Right lobe of liver (tissue), 6 donors: ENCODE measurements around the gene MTF1. TPM values are rescaled to one million over a fixed set of nuclear protein-coding genes. Genes with fewer than 3 reads are reported as not detected.
"Not testable (repeated sequence)": the region's sequence is repeated elsewhere in the genome, so short reads cannot be mapped to it uniquely, and the experiment has no call there.

ENCODE experiments used
- ATAC-seq, 4 donors: fragments of 200-7000 bp; cut with Tn5 transposase; one replicate each; pipeline ENCODE4 v1.9.1; 2020; ENCODE audit warnings: mild to moderate bottlenecking in 4 of 4, moderate library complexity in 4 of 4
- DNase-seq, 3 donors: peaks; one replicate each; pipeline ENCODE4 v3.0.0-alpha.2; 2020
- H3K27ac ChIP-seq, 3 donors: fragments of 200-600 bp; one replicate each; pipeline ENCODE4 v1.8.0; 2022
- H3K27me3 ChIP-seq, 2 donors: fragments of 200-600 bp; one replicate each; pipeline ENCODE4 v1.8.0; 2022
- H3K36me3 ChIP-seq, 4 donors: fragments of 200-600 bp; sonication (generic) in 1 of 4; one replicate each; pipeline versions ENCODE4 v1.5.1 to v1.8.0; 2017 to 2022; ENCODE audit warnings: control low read depth in 1 of 4
- H3K4me1 ChIP-seq, 4 donors: fragments of 200-600 bp; sonication (generic) in 1 of 4; one replicate each; pipeline versions ENCODE4 v1.5.1 to v1.8.0; 2017 to 2022; ENCODE audit warnings: control low read depth in 1 of 4
- H3K4me3 ChIP-seq, 3 donors: fragments of 200-600 bp; one replicate each; pipeline ENCODE4 v1.8.0; 2022
- H3K9me3 ChIP-seq, 4 donors: fragments of 200-600 bp; sonication (generic) in 1 of 4; one replicate each; pipeline versions ENCODE4 v1.5.1 to v1.8.0; 2017 to 2022; ENCODE audit warnings: control low read depth in 1 of 4
- POLR2A ChIP-seq: fragments of 450-650 bp; IDR thresholded peaks from one replicate; pipeline ENCODE4 v1.6.1; 2017; ENCODE audit warnings: antibody characterized with exemption, mild to moderate bottlenecking
- whole genome bisulfite sequencing: methylation state at CpG from one replicate; pipeline ENCODE4 v1.1.6; 2018; ENCODE audit warnings: low coverage, low lambda C conversion rate; ENCODE audit not compliant: insufficient coverage; ENCODE audit errors: missing lambda C conversion rate; 5-methylcytosine and 5-hydroxymethylcytosine counted together
- intact Hi-C, 2 donors: fragments of 100-400 bp; cut with DNase I; formaldehyde crosslinking; loops; one replicate each; pipeline versions ENCODE4 v1.11.2 to v1.14.1; 2022
- long read RNA-seq: library from polyadenylated mRNA; unstranded; transcript quantifications from one replicate; pipeline ENCODE4 v2.0.0, GENCODE V29; 2019
- total RNA-seq, 6 experiments: library from RNA; depleted of rRNA in 2 of 6; stranded (reverse); fragments of >200 nt in 2 of 6; fragmentation: NEBNext Ultra II Directional in 3 of 6; extraction: Animal tissue kit (Norgen Biotek cat#: 25700) in 3 of 6; gene quantifications; one replicate each; pipeline versions ENCODE4 v1.1.0 to v1.2.4, GENCODE V29; 2016 to 2023
- TF ChIP-seq, protein P1 (sequence below), 4 donors: fragments of 200-600 bp in 3 of 4; fragments of 450-650 bp in 1 of 4; IDR thresholded peaks; one replicate each; pipeline versions ENCODE4 v1.5.1 to v1.8.0; 2016 to 2022; ENCODE audit warnings: antibody characterized with exemption in 4 of 4, mild to moderate bottlenecking in 2 of 4
- donor health status: DM: no; HTN: yes; CAD: no.
- donor health status: DM: no; HTN: no; CAD: no.
- donor health status: DM: no; HTN: no; CAD: no.
- donor health status: DM: no; HTN: yes; CAD: no.
- donor health status: DM: no; HTN: yes; CAD: no.

The MTF1 gene
- total RNA-seq: 10 to 100 TPM in 1 of 6 experiments, 1 to 10 TPM in 5; 3.5 to 10.3 (median 6.1) TPM
- long read RNA-seq, partial matches to known transcripts: 0 of 1 reads
- long read RNA-seq, other reads (novel, unspliced or antisense): 1 of 1 reads

GRCh38 chr1:37859507-37860345 is at the start of gene MTF1:
Gene MTF1, minus strand, starts transcription at chr1:37859592. Its CDS starts 1,934 bp downstream, at chr1:37857658.
- Histone ChIP-seq H3K9me3 (no peaks in the 10 kb centered on the region), H3K27ac (peak within 1 kb of the TSS; percentile 70 to 82 (median 78)), H3K4me3 (peak within 1 kb of the TSS; percentile 89 to 98 (median 96)), H3K4me1 (peaks cover 0 to 25% (median 5%) of the 10 kb centered on the region in 4 donors), H3K36me3 (peaks cover 0 to 44% (median 7%) of the 10 kb centered on the region in 4 donors), H3K27me3 (no peaks in the 10 kb centered on the region)
- intact Hi-C loops: no loop called here
- under 1% methylated on average over 33 of the region's 61 CpGs for WGBS
- TF ChIP-seq POLR2A: peak; percentile 70
- TF ChIP-seq, protein P1, sequence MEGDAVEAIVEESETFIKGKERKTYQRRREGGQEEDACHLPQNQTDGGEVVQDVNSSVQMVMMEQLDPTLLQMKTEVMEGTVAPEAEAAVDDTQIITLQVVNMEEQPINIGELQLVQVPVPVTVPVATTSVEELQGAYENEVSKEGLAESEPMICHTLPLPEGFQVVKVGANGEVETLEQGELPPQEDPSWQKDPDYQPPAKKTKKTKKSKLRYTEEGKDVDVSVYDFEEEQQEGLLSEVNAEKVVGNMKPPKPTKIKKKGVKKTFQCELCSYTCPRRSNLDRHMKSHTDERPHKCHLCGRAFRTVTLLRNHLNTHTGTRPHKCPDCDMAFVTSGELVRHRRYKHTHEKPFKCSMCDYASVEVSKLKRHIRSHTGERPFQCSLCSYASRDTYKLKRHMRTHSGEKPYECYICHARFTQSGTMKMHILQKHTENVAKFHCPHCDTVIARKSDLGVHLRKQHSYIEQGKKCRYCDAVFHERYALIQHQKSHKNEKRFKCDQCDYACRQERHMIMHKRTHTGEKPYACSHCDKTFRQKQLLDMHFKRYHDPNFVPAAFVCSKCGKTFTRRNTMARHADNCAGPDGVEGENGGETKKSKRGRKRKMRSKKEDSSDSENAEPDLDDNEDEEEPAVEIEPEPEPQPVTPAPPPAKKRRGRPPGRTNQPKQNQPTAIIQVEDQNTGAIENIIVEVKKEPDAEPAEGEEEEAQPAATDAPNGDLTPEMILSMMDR (IDR thresholded peaks at IDR 0.05): peak; percentile 85 to 95 (median 92)
- DNase-seq (peak; percentile 98 to 99 (median 98)), ATAC-seq (peak; percentile 98 to 100 (median 99))

GRCh38 chr1:37908531-37908930 is 49.1 kb upstream of the MTF1 start:
- DNase-seq, intact Hi-C loops: not testable (repeated sequence)
- WGBS: 97% methylated on average over 7 of the region's 10 CpGs

DNA sequence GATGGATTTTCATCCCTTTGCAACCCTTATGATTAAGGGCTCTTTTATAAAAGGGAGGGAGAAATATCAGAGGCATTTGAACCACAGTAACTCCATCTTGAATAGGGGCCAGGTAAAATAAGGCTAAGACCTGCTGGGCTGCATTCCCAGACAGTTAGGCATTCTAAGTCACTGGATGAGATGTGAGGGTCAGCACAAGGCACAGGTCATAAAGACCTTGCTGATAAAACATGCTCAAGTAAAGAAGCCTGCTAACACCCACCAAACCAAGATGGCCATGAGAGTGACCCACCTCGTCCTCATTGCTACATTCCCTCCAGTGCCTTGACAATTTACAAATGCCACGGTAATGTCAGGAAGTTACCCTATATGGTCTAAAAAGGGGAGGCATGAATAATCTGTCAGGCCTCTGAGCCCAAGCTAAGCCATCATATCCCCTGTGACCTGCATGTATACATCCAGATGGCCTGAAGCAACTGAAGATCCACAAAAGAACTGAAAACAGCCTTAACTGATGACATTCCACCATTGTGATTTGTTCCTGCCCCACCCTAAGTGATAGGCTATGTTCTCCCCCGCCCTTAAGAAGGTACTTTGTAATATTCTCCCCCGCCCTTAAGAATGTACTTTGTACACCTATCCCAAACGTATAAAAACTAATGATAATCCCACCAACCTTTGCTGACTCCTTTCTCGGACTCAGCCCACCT is 48.2 kb upstream of the MTF1 start:
- H3K36me3 ChIP-seq, ATAC-seq, H3K27ac ChIP-seq, H3K4me1 ChIP-seq, H3K27me3 ChIP-seq, H3K9me3 ChIP-seq, DNase-seq, H3K4me3 ChIP-seq, intact Hi-C loops: not testable (repeated sequence)
- 91% methylated on average over 6 of the region's 6 CpGs for WGBS

More at GRCh38 chr1:37908531-37908930, 49.1 kb upstream of the MTF1 start:
- not testable (repeated sequence) for H3K27ac ChIP-seq, H3K9me3 ChIP-seq, H3K4me3 ChIP-seq, H3K27me3 ChIP-seq, H3K4me1 ChIP-seq, ATAC-seq, H3K36me3 ChIP-seq

- H3K4me1 ChIP-seq, H3K27ac ChIP-seq, ATAC-seq, H3K4me3 ChIP-seq, H3K36me3 ChIP-seq, H3K27me3 ChIP-seq, intact Hi-C loops, H3K9me3 ChIP-seq, DNase-seq: not testable (repeated sequence)
- WGBS: 92% methylated on average over 2 of the region's 3 CpGs
These were observed 47.2 kb upstream of the MTF1 start for GRCh38 chr1:37906591-37906990.

GRCh38 chr1:37905727-37906126 is 46.3 kb upstream of the MTF1 start:
- H3K9me3 ChIP-seq: no peaks in the 10 kb centered on the region
- TF ChIP-seq POLR2A: no peak
- TF ChIP-seq, protein P1 (IDR thresholded peaks at IDR 0.05): no peak
- no peak overlapping the region for H3K27ac ChIP-seq
- intact Hi-C loops: no loop called here
- no peaks in the 10 kb centered on the region for H3K27me3 ChIP-seq
- H3K4me1 ChIP-seq: no peaks in the 10 kb centered on the region
- no peak for ATAC-seq
- WGBS: 94% methylated on average over 1 of the region's 1 CpG
- H3K36me3 ChIP-seq: peaks cover 0 to 3% (median 0%) of the 10 kb centered on the region in 4 donors
- H3K4me3 ChIP-seq: no peak overlapping the region
- DNase-seq: no peak

DNA sequence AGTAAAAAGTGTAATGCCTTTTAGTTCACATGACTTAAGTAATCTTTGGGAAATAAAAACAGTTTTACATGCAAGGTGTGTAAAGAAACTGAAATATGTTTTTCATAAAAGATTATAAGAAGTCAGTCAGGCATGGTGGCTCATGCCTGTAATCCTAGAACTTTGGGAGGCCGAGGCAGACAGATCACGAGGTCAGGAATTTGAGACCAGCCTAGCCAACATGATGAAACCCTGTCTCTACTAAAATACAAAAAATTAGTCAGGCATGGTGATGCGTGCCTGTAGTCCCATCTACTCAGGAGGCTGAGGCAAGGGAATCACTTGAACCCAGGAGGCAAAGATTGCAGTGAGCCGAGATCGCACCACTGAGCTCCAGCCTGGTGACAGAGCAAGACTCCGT is 44.5 kb upstream of the MTF1 start:
- H3K9me3 ChIP-seq, DNase-seq, H3K4me1 ChIP-seq, H3K27ac ChIP-seq, intact Hi-C loops, ATAC-seq, H3K36me3 ChIP-seq, H3K4me3 ChIP-seq, H3K27me3 ChIP-seq: not testable (repeated sequence)
- WGBS: 90% methylated on average over 5 of the region's 6 CpGs
